CMK (cell line): Measurements from ENCODE around the gene PGM1.

Experiments
- DNase-seq: peaks from one replicate; pipeline ENCODE4 v3.0.0-alpha.2; 2010; ENCODE audit warnings: low read depth

Gene PGM1

GRCh38 chr1:63701187-63701586 lies 108.0 kb downstream of the PGM1 start:
- DNase-seq: no peak

GRCh38 chr1:63703701-63704107 lies 110.5 kb downstream of the PGM1 start:
- no peak for DNase-seq

- DNase-seq: no peak
These were observed 111.2 kb downstream of the PGM1 start for GRCh38 chr1:63704443-63704842.

- DNase-seq: no peak
These were observed 111.9 kb downstream of the PGM1 start for GRCh38 chr1:63705078-63705477.

- DNase-seq: no peak
These were observed 116.1 kb downstream of the PGM1 start for GRCh38 chr1:63709267-63709828.
